Activated CD8-positive, alpha-beta memory T cell treated with anti-CD3 and anti-CD28 coated beads, Interleukin-2, amount 50 U/mL, for 24 hours (primary cell): Measurements from ENCODE around the gene FOXP1.

ENCODE experiments used
- DNase-seq: peaks from one replicate; pipeline ENCODE4 v3.0.0-alpha.2; 2020; ENCODE audit errors: extremely low read depth

Gene FOXP1

GRCh38 chr3:71372911-71373637, 210.5 kb downstream of the FOXP1 start:
- DNase-seq: no peak

DNA sequence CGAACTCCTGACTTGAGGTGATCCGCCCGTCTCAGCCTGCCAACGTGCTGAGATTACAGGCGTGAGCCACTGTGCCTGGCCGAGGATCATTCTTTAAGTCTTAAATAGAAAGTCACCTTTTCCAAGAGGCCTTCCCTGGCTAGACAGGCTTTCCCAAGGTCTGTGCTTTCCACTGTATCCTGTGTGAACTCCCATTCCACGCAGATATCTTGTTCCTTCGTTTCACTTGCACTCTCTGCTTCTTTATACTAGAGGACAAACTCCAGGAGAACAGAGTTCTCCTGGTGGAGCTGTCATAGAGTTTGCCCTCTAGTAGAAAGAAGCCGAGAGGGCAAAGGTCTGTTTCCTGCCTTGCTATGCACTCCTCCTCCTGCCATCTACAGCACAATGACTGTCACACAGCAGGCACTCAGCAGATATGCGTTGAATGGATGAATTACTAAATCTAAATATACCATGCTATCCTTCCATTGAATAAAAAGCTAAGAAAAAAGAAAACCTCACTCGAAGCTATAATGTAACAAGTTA, 211.2 kb downstream of the FOXP1 start:
- no peak for DNase-seq

- no peak for DNase-seq
Measured at GRCh38 chr3:71371282-71371681, 212.2 kb downstream of the FOXP1 start.

- no peak for DNase-seq
Measured at GRCh38 chr3:71370467-71370866, 213.1 kb downstream of the FOXP1 start.

DNA sequence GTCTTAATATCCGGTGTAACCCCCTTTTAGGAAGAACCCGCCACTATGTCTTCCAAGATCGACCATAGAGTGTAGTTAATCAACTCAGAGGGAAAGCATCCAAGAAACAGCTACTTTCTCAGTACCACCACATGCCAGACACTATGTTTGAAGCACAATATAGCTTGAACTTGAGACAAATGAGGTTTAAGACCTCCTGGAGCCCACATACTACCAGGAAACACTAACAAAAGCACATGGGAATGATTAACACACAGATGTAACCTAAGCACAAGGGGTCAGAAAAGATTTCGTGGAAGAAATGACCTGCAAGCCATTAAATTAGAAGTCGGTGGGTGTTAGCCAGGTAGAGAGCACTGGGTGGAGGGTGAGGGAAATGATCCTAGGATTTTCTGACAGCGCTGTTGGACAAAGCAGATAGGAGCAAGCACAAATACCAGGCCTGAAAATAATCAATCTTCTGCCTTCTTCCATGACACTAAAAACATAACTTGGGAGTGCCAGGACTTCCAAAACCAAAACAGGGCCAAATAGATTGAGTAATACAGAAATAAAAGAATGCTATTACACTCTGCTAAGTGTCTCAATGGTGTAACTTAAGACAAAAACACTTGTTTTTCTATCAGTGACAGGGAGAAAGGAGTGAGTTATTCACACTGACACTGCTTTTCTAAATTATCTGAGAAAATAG, 213.7 kb downstream of the FOXP1 start:
- no peak for DNase-seq

- no peak for DNase-seq
Measured at GRCh38 chr3:71366988-71367604, 216.4 kb downstream of the FOXP1 start.

DNA sequence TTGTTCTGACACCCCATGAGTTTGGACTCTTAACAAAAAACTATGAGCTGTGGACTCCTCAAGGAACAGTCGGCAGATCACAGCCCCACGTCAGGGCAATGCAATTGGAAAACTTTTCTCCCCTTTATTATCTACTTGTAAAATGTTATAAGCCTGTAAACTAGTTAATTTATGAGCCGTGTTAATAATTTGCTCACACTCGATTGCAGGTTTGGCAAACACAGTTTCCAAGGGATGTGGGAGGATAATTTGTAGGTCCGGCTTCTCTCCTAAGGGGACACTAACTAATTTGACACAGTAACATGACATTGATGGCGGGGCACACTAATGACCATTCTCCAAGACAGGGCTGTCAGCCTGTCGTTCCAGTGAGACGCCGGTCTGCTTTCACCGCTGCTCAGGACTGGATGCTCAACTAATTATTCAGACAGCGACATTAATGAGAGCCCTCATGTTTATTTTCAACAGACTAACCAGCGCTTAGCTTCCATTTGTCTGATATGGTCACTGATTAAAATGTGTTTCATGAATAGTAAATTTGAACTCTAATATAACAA, 222.1 kb downstream of the FOXP1 start:
- no peak for DNase-seq

DNA sequence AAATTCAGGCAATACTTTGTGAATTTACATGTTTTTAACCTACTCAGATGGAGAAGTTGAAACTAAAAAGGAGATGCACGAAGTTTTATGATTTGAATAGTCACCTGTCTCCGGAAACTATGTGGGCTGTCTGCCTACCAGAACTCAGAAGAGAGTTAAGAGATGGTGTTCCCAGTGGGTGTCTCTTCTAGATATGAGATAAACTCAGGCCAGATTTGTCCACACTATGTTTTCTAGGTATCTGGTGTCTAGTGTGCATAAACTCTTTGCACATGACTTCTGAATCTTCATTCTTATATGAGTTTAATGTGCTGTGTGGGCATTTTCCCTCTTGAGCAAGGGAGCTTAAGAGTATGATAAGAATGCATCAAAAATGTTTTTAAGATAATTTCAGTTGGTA, 222.8 kb downstream of the FOXP1 start:
- no peak for DNase-seq

GRCh38 chr3:71360180-71360579, 223.3 kb downstream of the FOXP1 start:
- DNase-seq: no peak

GRCh38 chr3:71358243-71358642, 225.3 kb downstream of the FOXP1 start:
- DNase-seq: no peak

DNA sequence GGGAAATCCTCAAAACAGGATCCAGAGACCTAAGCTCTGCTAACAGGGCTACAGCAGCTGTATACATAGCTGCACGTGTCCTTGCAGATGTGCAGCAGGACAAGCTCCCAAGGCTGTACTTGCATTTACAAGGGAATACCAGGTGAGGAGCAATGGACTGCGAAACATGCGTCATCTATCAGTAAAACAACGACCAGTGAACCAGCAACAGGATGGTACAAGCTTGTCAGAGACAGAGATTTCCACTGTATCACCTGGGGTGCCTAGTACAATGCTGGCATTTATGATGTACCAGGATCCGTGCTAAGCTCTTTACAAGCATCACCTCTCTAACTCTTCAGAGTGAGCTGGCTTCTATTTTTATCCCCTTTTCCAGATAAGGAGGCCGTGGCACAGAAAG, 227.3 kb downstream of the FOXP1 start:
- DNase-seq: no peak

GRCh38 chr3:71355862-71356261, 227.7 kb downstream of the FOXP1 start:
- DNase-seq: no peak

DNA sequence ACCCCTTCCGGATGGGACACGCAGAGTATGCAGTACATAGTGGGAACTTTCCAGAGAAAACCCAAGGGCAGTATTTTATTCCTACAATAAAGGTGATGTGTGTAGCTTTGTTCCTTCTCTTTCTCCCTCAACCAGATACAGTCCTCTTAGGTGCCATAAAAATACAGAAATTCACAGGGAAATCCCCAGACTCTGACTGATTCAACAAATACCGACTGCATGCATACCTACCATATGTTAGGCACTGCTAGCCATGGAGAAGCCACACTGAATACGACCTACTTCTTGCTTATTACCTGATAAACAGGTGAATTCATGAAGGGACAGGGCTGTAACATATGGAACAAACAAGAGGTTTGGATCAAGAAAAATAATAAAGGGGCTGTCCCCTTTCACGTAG, 228.5 kb downstream of the FOXP1 start:
- DNase-seq: no peak

DNA sequence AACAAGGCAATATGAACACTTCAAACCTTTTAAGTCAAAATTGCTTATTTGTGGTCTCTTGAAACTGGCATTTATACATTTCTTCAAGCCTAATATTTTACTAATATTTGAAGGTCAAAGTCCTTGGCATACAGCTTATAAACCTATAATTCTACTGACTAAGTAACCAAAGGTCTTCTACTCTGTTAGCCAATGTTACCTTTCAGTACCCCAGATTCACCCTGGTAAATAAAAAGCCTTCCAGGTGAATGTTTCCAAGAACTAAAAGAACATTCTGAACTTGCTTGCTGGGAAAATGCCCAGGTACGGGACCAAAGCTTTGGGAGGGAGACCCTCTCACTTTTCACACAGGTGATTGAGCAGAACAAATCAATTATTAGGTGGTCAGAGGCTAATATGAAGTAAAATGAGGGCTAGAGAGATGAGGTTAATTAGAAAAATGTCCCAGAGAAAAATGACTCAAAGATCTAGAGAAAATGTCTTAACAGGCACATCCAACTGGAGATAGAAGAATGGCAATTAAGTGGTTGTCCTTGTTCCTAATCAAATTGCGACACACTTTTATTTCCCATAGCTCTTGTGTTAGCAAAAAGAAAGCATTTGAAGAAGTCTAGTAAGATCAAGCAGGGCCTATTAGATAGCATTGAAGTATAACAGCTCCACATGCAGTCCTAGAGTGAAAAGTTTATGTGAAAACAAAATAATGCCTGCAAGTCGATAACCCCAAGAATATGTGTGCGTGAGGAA, 232.0 kb downstream of the FOXP1 start:
- DNase-seq: no peak

GRCh38 chr3:71350998-71351397, 232.5 kb downstream of the FOXP1 start:
- DNase-seq: no peak

GRCh38 chr3:71348831-71349230, 234.7 kb downstream of the FOXP1 start:
- no peak for DNase-seq

DNA sequence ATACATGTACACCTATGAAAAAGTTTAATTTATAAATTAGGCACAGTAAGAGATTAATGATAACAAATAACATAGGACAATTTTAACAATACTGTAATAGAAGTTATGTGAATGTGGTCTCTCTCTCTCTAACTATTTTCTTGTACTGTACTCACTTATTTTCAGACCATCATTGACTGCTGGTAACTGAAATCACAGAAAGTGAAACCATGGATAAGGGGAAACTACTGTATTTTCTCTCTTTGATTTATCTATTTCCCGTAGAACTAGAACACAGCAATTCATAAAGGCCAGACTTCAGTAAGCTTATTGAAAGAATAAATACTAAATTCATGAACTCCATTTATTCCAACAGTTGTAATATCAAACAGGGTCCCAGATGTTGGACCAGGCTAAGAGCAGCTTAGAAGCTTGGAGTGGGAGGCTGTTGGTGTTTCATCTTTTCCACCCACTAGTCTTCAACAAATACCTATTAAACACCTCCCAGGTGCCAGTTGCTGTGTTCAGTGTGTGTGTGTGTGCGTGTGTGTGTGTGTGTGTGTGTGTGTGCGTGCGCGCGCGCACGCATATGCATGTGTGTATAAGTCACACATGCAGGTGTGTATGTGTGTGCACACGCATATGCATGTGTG, 235.4 kb downstream of the FOXP1 start:
- DNase-seq: no peak

- DNase-seq: no peak
Measured at GRCh38 chr3:71346061-71346460, 237.5 kb downstream of the FOXP1 start.

GRCh38 chr3:71345429-71346040, 238.0 kb downstream of the FOXP1 start:
- no peak for DNase-seq

- DNase-seq: no peak
Measured at GRCh38 chr3:71341721-71342120, 241.8 kb downstream of the FOXP1 start.

DNA sequence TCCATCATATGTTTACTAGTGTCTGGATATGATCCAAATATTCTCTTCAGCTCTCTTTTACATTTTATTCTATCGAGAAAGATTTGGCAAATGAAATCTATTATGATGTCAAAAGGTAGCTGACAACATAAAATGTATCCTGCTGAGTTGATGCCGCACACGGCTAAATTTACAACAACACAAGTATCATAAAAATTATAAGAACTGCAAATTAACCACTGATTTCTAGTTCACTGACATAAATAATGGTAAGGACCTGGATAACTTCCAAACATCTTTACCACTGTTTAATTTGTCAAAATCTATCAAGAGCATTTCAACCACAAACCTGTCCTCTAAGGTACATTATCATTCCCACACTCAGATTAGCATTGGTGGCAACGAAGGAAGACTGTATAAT, 244.5 kb downstream of the FOXP1 start:
- DNase-seq: no peak
